Testis (tissue), 3 donors: ENCODE measurements around the gene IRAK4. TPM values are rescaled to one million over a fixed set of nuclear protein-coding genes. Genes with fewer than 3 reads are reported as not detected.
"Not testable (repeated sequence)": the region's sequence is repeated elsewhere in the genome, so short reads cannot be mapped to it uniquely, and the experiment has no call there.

Experiments
- DNase-seq: peaks from one replicate; pipeline ENCODE4 v3.0.0-alpha.2; 2019
- H3K27ac ChIP-seq, 2 donors: fragments of 200-600 bp; sonication (generic); one replicate each; pipeline ENCODE4 v1.5.1; 2019
- H3K27me3 ChIP-seq: fragments of 200-600 bp; sonication (generic); one replicate; pipeline ENCODE4 v1.5.1; 2019
- H3K36me3 ChIP-seq: fragments of 200-600 bp; sonication (generic); one replicate; pipeline ENCODE4 v1.5.1; 2017; ENCODE audit warnings: low read depth; ENCODE audit errors: missing control alignments
- H3K4me1 ChIP-seq: fragments of 200-600 bp; sonication (generic); one replicate; pipeline ENCODE4 v1.5.1; 2019
- H3K4me3 ChIP-seq, 2 donors: fragments of 200-600 bp; sonication (generic); one replicate each; pipeline ENCODE4 v1.5.1; 2017 to 2019
- H3K9me3 ChIP-seq: fragments of 200-600 bp; sonication (generic); one replicate; pipeline ENCODE4 v1.5.1; 2017
- CTCF ChIP-seq, 3 experiments: fragments of 450-650 bp in 2 of 3; fragments of 200-600 bp in 1 of 3; sonication (generic) in 1 of 3; IDR thresholded peaks; one replicate each; pipeline ENCODE4 v1.5.1; 2016 to 2019; ENCODE audit warnings: antibody characterized with exemption in 3 of 3, mild to moderate bottlenecking in 2 of 3, moderate library complexity in 1 of 3
- POLR2A ChIP-seq: fragments of 450-650 bp; IDR thresholded peaks from one replicate; pipeline ENCODE4 v1.6.1; 2017; ENCODE audit warnings: antibody characterized with exemption, mild to moderate bottlenecking, moderate library complexity
- whole genome bisulfite sequencing, 2 donors: methylation state at CpG; one replicate each; pipeline ENCODE4 v1.1.5; 2018; 5-methylcytosine and 5-hydroxymethylcytosine counted together
- intact Hi-C: fragments of 100-400 bp; cut with DNase I; formaldehyde crosslinking; loops from one replicate; pipeline ENCODE4 v1.15.1; 2023; ENCODE audit warnings: low total_unique reads
- polyA plus RNA-seq: library from polyadenylated mRNA; stranded (reverse); fragments of 350-450 nt; fragmentation: Illumina TruSeq; extraction: RNeasy Lipid Tissue Mini Kit (QIAGEN cat#74804); gene quantifications from one replicate; pipeline ENCODE4 v1.2.3, GENCODE V29; 2014; ENCODE audit warnings: low read depth, low replicate concordance; ENCODE audit not compliant: insufficient read depth
- total RNA-seq, 2 donors: library from RNA; depleted of rRNA; stranded (reverse); fragments of >200 nt; gene quantifications; one replicate each; pipeline ENCODE4 v1.2.3, GENCODE V29; 2016

IRAK4 gene
- total and polyA plus RNA-seq, 3 donors from 2014 or later: 14.0 to 19.6 (median 16.4) TPM

GRCh38 chr12:43749016-43749415 is 9.7 kb upstream of the IRAK4 start:
- Histone ChIP-seq H3K4me3 (no peak overlapping the region), H3K9me3 (no peaks in the 10 kb centered on the region), H3K4me1 (no peaks in the 10 kb centered on the region), H3K36me3 (no peaks in the 10 kb centered on the region), H3K27me3 (no peaks in the 10 kb centered on the region), H3K27ac (no peak overlapping the region)
- TF ChIP-seq CTCF (IDR thresholded peaks at IDR 0.05) (no peak), POLR2A (no peak)
- intact Hi-C loops: no loop called here
- DNase-seq: no peak
- 94 to 95% methylated on average over 5 of the region's 5 CpGs for WGBS, 2 donors

GRCh38 chr12:43750814-43751213 is 7.9 kb upstream of the IRAK4 start:
- 64 to 83% methylated on average over 3 of the region's 3 CpGs for WGBS, 2 donors
- intact Hi-C loops: no loop called here

GRCh38 chr12:43751360-43751759 is 7.4 kb upstream of the IRAK4 start:
- H3K36me3 ChIP-seq, H3K4me1 ChIP-seq, H3K27ac ChIP-seq, DNase-seq, H3K4me3 ChIP-seq, H3K9me3 ChIP-seq, H3K27me3 ChIP-seq, intact Hi-C loops: not testable (repeated sequence)
- 96 to 98% methylated on average over 3 to 6 of the region's 6 CpGs for WGBS, 2 donors

More at GRCh38 chr12:43750814-43751213, 7.9 kb upstream of the IRAK4 start:
- Histone ChIP-seq H3K4me3 (no peak overlapping the region), H3K9me3 (no peaks in the 10 kb centered on the region), H3K27me3 (no peaks in the 10 kb centered on the region), H3K36me3 (no peaks in the 10 kb centered on the region), H3K4me1 (no peaks in the 10 kb centered on the region), H3K27ac (no peak overlapping the region)
- DNase-seq: no peak
- TF ChIP-seq POLR2A (no peak), CTCF (IDR thresholded peaks at IDR 0.05) (no peak)

GRCh38 chr12:43754015-43754414 is 4.7 kb upstream of the IRAK4 start:
- peaks cover 5% of the 10 kb centered on the region for H3K4me1 ChIP-seq
- DNase-seq: no peak
- H3K27ac ChIP-seq: no peak overlapping the region
- no peaks in the 10 kb centered on the region for H3K9me3 ChIP-seq
- H3K4me3 ChIP-seq: no peak overlapping the region
- intact Hi-C loops: no loop called here
- WGBS, 2 donors: 91 to 95% methylated on average over 3 of the region's 3 CpGs
- TF ChIP-seq CTCF (IDR thresholded peaks at IDR 0.05) (no peak), POLR2A (no peak)
- no peaks in the 10 kb centered on the region for H3K36me3 ChIP-seq
- no peaks in the 10 kb centered on the region for H3K27me3 ChIP-seq

GRCh38 chr12:43758247-43758727 is 464 bp upstream of the IRAK4 start:
- intact Hi-C loops: no loop called here
- DNase-seq: peak; percentile 63
- Histone ChIP-seq H3K4me1 (peaks cover 5% of the 10 kb centered on the region), H3K27ac (peak overlapping the region; percentile 39 to 87), H3K9me3 (no peaks in the 10 kb centered on the region), H3K4me3 (peak overlapping the region; percentile 76 to 83), H3K27me3 (no peaks in the 10 kb centered on the region), H3K36me3 (no peaks in the 10 kb centered on the region)
- TF ChIP-seq POLR2A (no peak), CTCF (IDR thresholded peaks at IDR 0.05) (no peak)
- WGBS, 2 donors: 0 to 1% methylated on average over 17 of the region's 18 CpGs
